Measurements from ENCODE around the gene TCF4.

The TCF4 gene

DNA sequence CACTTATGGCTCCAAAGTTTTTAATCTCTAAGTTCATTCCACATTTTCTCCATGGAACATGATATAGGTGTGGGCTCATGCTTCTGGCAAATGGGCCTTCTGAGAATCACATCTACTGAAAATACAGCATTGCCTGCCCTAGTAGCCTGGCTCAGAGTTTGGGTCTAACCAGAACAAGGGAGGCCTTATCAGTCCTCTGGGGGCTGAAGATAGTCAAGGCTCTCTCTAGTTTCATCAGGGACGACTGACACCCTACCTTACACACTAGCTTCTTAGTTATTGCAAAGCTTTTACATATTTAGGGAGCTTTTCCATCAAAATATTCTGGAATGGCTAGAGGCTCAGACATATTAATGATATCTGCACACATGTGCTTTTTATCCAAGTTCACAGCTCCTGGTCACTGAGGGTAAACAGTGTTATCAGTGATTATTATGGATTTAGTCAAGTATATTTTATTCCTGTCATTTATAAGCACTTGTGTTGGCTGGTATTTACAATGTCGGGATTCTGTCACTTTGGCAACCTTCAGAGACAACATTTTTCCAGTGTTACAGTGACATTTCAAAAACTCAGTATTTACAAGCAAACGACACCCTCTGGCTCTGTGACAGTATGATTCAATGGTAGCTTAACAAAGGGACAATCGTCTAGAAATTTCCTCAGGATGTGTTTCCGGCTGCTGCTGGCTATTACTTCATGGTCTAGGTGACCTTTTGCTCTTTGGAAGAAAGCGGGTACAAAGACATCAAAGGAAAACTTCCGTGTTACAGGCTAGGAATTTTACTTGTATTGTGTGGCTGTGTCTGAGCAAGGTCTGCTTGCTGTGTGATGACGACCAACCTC lies 200.6 kb downstream of the TCF4 start:
- peaks cover 70% of the 10 kb centered on the region for H3K36me3 ChIP-seq (ENCODE audit: control insufficient read depth, low read length)
- TF ChIP-seq, protein P1, sequence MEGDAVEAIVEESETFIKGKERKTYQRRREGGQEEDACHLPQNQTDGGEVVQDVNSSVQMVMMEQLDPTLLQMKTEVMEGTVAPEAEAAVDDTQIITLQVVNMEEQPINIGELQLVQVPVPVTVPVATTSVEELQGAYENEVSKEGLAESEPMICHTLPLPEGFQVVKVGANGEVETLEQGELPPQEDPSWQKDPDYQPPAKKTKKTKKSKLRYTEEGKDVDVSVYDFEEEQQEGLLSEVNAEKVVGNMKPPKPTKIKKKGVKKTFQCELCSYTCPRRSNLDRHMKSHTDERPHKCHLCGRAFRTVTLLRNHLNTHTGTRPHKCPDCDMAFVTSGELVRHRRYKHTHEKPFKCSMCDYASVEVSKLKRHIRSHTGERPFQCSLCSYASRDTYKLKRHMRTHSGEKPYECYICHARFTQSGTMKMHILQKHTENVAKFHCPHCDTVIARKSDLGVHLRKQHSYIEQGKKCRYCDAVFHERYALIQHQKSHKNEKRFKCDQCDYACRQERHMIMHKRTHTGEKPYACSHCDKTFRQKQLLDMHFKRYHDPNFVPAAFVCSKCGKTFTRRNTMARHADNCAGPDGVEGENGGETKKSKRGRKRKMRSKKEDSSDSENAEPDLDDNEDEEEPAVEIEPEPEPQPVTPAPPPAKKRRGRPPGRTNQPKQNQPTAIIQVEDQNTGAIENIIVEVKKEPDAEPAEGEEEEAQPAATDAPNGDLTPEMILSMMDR (IDR thresholded peaks at IDR 0.05; ENCODE audit: low read depth, low read length, poor library complexity, severe bottlenecking): no peak
- no peak for TF ChIP-seq EZH2phosphoT487 (IDR thresholded peaks at IDR 0.05; ENCODE audit: borderline replicate concordance, low read length)
- no peaks in the 10 kb centered on the region for H3K27me3 ChIP-seq (ENCODE audit: control insufficient read depth, low read length)
- no peak overlapping the region for H3K4me3 ChIP-seq (ENCODE audit: low read length)
- H3K4me1 ChIP-seq (ENCODE audit: control insufficient read depth, low read length): peaks cover 34% of the 10 kb centered on the region
- no peak overlapping the region for H3K4me2 ChIP-seq (ENCODE audit: low read length)
- no peaks in the 10 kb centered on the region for H3F3A ChIP-seq (ENCODE audit: control insufficient read depth, insufficient read depth)
- H4K20me1 ChIP-seq (ENCODE audit: control insufficient read depth, insufficient read depth, low read depth, low read length): no peaks in the 10 kb centered on the region
- no peak overlapping the region for H3K27ac ChIP-seq (ENCODE audit: low read depth, low read length)
- peaks cover 18% of the 10 kb centered on the region for H3K9me3 ChIP-seq (ENCODE audit: control insufficient read depth, insufficient read depth, low read length)
- no peaks in the 10 kb centered on the region for H3K9me2 ChIP-seq (replicated peaks; ENCODE audit: control insufficient read depth, low read length)
- peaks cover 91% of the 10 kb centered on the region for H3K79me2 ChIP-seq (ENCODE audit: control insufficient read depth, low read length)

DNA sequence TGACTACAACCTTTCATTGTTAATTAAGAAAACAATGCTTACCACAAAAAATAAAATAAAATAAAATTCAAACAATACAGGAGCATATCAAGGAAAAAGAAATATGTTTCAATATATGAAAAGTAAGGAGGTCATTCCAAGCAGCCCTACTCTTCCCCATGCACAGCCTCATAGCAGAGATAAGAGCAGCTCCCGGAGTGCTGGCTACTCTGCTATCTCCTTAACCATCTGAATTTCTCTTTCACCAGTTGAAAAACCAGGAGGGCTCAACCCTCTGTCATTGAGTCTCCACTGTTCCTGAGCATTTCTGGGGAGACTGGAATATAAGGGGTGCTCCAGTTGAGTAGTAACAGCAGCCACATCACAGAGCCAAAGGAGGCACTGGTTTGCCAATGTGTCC lies 201.4 kb downstream of the TCF4 start:
- no peaks in the 10 kb centered on the region for H4K20me1 ChIP-seq (ENCODE audit: control insufficient read depth, insufficient read depth, low read depth, low read length)

DNA sequence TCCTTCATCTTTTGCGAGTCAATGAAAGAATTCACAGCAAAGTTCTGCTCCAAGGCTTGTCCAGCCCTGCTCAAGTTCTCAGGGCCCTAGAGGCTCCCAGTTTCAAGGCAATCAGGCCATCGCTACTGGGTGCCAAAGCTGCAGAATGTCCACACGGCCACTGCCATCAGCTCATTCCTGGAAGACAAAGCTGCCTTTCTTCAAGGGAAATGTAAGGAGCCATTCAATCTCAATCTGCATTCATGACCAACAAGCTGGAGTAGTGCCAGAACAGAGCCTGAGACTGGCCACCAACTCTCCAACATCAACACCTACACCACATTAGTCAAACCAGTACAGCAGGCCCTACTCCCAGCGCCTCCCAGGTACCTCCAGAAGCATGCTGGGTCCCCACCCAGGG lies 202.2 kb downstream of the TCF4 start:
- H3K4me1 ChIP-seq (ENCODE audit: control insufficient read depth, low read length): peaks cover 43% of the 10 kb centered on the region
- no peaks in the 10 kb centered on the region for H4K20me1 ChIP-seq (ENCODE audit: control insufficient read depth, insufficient read depth, low read depth, low read length)
- no peaks in the 10 kb centered on the region for H3F3A ChIP-seq (ENCODE audit: control insufficient read depth, insufficient read depth)
- H3K9me2 ChIP-seq (replicated peaks; ENCODE audit: control insufficient read depth, low read length): no peaks in the 10 kb centered on the region
- peaks cover 79% of the 10 kb centered on the region for H3K36me3 ChIP-seq (ENCODE audit: control insufficient read depth, low read length)
- H3K27me3 ChIP-seq (ENCODE audit: control insufficient read depth, low read length): no peaks in the 10 kb centered on the region
- H3K4me2 ChIP-seq (ENCODE audit: low read length): no peak overlapping the region
- TF ChIP-seq EZH2phosphoT487 (IDR thresholded peaks at IDR 0.05; ENCODE audit: borderline replicate concordance, low read length): no peak
- TF ChIP-seq, protein P1 (IDR thresholded peaks at IDR 0.05; ENCODE audit: low read depth, low read length, poor library complexity, severe bottlenecking): no peak
- peaks cover 96% of the 10 kb centered on the region for H3K79me2 ChIP-seq (ENCODE audit: control insufficient read depth, low read length)
- H3K9me3 ChIP-seq (ENCODE audit: control insufficient read depth, insufficient read depth, low read length): peaks cover 18% of the 10 kb centered on the region
- no peak overlapping the region for H3K4me3 ChIP-seq (ENCODE audit: low read length)
- H3K27ac ChIP-seq (ENCODE audit: low read depth, low read length): no peak overlapping the region

More for the DNA sequence above, 201.4 kb downstream of the TCF4 start:
- no peak overlapping the region for H3K27ac ChIP-seq (ENCODE audit: low read depth, low read length)
- no peaks in the 10 kb centered on the region for H3K9me2 ChIP-seq (replicated peaks; ENCODE audit: control insufficient read depth, low read length)
- peaks cover 39% of the 10 kb centered on the region for H3K4me1 ChIP-seq (ENCODE audit: control insufficient read depth, low read length)
- no peaks in the 10 kb centered on the region for H3K27me3 ChIP-seq (ENCODE audit: control insufficient read depth, low read length)
- peaks cover 76% of the 10 kb centered on the region for H3K36me3 ChIP-seq (ENCODE audit: control insufficient read depth, low read length)
- H3F3A ChIP-seq (ENCODE audit: control insufficient read depth, insufficient read depth): no peaks in the 10 kb centered on the region
- H3K79me2 ChIP-seq (ENCODE audit: control insufficient read depth, low read length): peaks cover 95% of the 10 kb centered on the region
- H3K9me3 ChIP-seq (ENCODE audit: control insufficient read depth, insufficient read depth, low read length): peaks cover 18% of the 10 kb centered on the region
- no peak overlapping the region for H3K4me2 ChIP-seq (ENCODE audit: low read length)
- no peak overlapping the region for H3K4me3 ChIP-seq (ENCODE audit: low read length)
- TF ChIP-seq, protein P1 (IDR thresholded peaks at IDR 0.05; ENCODE audit: low read depth, low read length, poor library complexity, severe bottlenecking): no peak
- no peak for TF ChIP-seq EZH2phosphoT487 (IDR thresholded peaks at IDR 0.05; ENCODE audit: borderline replicate concordance, low read length)

Data from DOHH2 (cell line).